Measurements from ENCODE around the gene CCDC188. TPM values are rescaled to one million over a fixed set of nuclear protein-coding genes. Genes with fewer than 3 reads are reported as not detected.

The CCDC188 gene
- total RNA-seq, 1 experiment from 2014 or later = not detected

DNA sequence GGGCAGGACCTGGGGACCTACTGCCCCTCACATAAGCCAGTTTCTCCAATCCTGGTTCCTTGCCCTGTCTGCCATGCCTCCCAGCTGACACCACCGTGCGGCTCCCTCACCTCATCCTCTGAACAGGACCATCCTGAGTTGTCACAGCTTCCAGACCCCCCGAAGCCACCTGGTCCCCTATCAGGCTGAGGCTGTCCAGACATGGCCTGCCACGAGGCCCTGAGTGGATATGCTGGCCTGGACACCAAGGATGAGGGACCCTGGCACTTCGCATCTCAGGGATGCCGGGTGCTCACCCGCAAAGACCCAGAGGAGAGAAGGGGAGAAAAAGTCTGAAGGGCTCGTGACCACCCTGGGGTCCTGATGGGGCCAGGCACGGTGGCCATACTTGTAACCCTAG is 15.8 kb upstream of the CCDC188 start:
- ChIA-PET POLR2A (ENCODE audit: low non-redundant PET) (no interaction called here), CTCF (interaction anchor here (0.6 kb wide), 1 partner anchor 12 kb away, joined by 3 read pairs; no protein-coding TSS in a partner anchor)
- TF ChIP-seq, protein P1, sequence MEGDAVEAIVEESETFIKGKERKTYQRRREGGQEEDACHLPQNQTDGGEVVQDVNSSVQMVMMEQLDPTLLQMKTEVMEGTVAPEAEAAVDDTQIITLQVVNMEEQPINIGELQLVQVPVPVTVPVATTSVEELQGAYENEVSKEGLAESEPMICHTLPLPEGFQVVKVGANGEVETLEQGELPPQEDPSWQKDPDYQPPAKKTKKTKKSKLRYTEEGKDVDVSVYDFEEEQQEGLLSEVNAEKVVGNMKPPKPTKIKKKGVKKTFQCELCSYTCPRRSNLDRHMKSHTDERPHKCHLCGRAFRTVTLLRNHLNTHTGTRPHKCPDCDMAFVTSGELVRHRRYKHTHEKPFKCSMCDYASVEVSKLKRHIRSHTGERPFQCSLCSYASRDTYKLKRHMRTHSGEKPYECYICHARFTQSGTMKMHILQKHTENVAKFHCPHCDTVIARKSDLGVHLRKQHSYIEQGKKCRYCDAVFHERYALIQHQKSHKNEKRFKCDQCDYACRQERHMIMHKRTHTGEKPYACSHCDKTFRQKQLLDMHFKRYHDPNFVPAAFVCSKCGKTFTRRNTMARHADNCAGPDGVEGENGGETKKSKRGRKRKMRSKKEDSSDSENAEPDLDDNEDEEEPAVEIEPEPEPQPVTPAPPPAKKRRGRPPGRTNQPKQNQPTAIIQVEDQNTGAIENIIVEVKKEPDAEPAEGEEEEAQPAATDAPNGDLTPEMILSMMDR (conservative IDR thresholded peaks at IDR 0.05; ENCODE audit: low read depth, low read length) = no peak
- TF ChIP-seq EZH2 (IDR thresholded peaks at IDR 0.05; ENCODE audit: borderline replicate concordance, low read depth, low read length, poor library complexity, severe bottlenecking) = no peak
- no peak for DNase-seq (ENCODE audit: low spot score)
- no peaks in the 10 kb centered on the region for H3K4me1 ChIP-seq (ENCODE audit: insufficient read depth, low read length, poor library complexity, severe bottlenecking)
- H3K9me3 ChIP-seq (ENCODE audit: low read depth, low read length, poor library complexity, severe bottlenecking) = no peaks in the 10 kb centered on the region
- H3K27me3 ChIP-seq (replicated peaks; ENCODE audit: insufficient read depth, low read depth, low read length, poor library complexity) = no peaks in the 10 kb centered on the region
- no peaks in the 10 kb centered on the region for H3K36me3 ChIP-seq (ENCODE audit: insufficient read depth, low read length, poor library complexity, severe bottlenecking)
- intact Hi-C loops (cut with micrococcal nuclease; ENCODE audit: unreplicated experiment) = no loop called here
- no peak overlapping the region for H3K4me3 ChIP-seq (ENCODE audit: low read depth, low read length, poor library complexity, severe bottlenecking)
- H3K27ac ChIP-seq (ENCODE audit: low read depth, low read length, poor library complexity, severe bottlenecking) = no peak overlapping the region
- no TSS peak for BruUV-seq (replicated peaks)

DNA sequence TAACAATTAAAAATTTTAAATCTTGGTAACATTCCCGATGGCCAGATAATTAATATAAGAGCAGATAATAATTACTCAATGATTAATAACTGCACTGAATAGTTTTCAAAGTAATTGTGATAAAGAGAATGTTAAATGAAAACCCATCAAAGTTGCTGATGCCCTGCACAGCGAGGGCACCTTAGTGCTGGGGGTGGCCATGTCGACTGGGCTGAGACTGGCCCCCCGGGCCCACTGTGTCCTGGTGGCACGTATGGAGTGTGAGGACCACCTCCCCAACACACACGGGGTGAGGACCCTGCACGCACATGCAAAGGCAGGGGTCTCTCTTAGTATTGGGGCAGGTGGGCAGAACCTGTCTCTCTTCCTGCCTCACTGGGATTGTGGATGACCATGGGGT is 15.1 kb upstream of the CCDC188 start:
- H3K27me3 ChIP-seq (replicated peaks; ENCODE audit: insufficient read depth, low read depth, low read length, poor library complexity) = no peaks in the 10 kb centered on the region
- no peaks in the 10 kb centered on the region for H3K36me3 ChIP-seq (ENCODE audit: insufficient read depth, low read length, poor library complexity, severe bottlenecking)
- ChIA-PET CTCF (no interaction called here), POLR2A (ENCODE audit: low non-redundant PET) (no interaction called here)
- H3K4me1 ChIP-seq (ENCODE audit: insufficient read depth, low read length, poor library complexity, severe bottlenecking) = no peaks in the 10 kb centered on the region
- H3K27ac ChIP-seq (ENCODE audit: low read depth, low read length, poor library complexity, severe bottlenecking) = no peak overlapping the region
- no peak overlapping the region for H3K4me3 ChIP-seq (ENCODE audit: low read depth, low read length, poor library complexity, severe bottlenecking)
- no peaks in the 10 kb centered on the region for H3K9me3 ChIP-seq (ENCODE audit: low read depth, low read length, poor library complexity, severe bottlenecking)
- intact Hi-C loops (cut with micrococcal nuclease; ENCODE audit: unreplicated experiment) = no loop called here
- TF ChIP-seq, protein P1 (conservative IDR thresholded peaks at IDR 0.05; ENCODE audit: low read depth, low read length) = no peak
- no peak for TF ChIP-seq EZH2 (IDR thresholded peaks at IDR 0.05; ENCODE audit: borderline replicate concordance, low read depth, low read length, poor library complexity, severe bottlenecking)
- no peak for DNase-seq (ENCODE audit: low spot score)
- no TSS peak for BruUV-seq (replicated peaks)

DNA sequence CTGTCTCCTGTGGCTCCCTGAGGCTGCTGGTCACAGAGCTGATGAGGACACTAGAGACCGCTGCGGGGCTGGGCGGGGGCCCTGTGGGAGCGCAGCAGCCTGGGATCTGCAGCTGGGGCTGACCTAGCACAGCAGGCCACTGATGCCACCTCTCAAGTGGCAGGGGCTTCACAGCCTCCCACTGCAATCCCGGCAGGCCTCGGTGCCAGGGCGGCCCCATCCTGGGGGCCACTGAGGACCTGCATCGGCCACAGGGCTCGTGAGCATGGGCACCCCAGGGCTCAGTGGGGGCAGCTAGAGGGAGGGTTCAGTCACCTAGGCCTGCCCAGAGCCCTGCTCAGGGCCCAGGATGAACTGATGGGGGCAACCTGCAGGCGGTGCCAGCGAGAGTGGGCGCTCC is 14.6 kb upstream of the CCDC188 start:
- Histone ChIP-seq H3K36me3 (ENCODE audit: insufficient read depth, low read length, poor library complexity, severe bottlenecking) (no peaks in the 10 kb centered on the region), H3K27me3 (replicated peaks; ENCODE audit: insufficient read depth, low read depth, low read length, poor library complexity) (no peaks in the 10 kb centered on the region), H3K4me1 (ENCODE audit: insufficient read depth, low read length, poor library complexity, severe bottlenecking) (no peaks in the 10 kb centered on the region), H3K9me3 (ENCODE audit: low read depth, low read length, poor library complexity, severe bottlenecking) (no peaks in the 10 kb centered on the region), H3K27ac (ENCODE audit: low read depth, low read length, poor library complexity, severe bottlenecking) (no peak overlapping the region), H3K4me3 (ENCODE audit: low read depth, low read length, poor library complexity, severe bottlenecking) (no peak overlapping the region)
- no peak for TF ChIP-seq EZH2 (IDR thresholded peaks at IDR 0.05; ENCODE audit: borderline replicate concordance, low read depth, low read length, poor library complexity, severe bottlenecking)
- TF ChIP-seq, protein P1 (conservative IDR thresholded peaks at IDR 0.05; ENCODE audit: low read depth, low read length) = no peak
- CTCF ChIA-PET = no interaction called here
- intact Hi-C loops (cut with micrococcal nuclease; ENCODE audit: unreplicated experiment) = no loop called here
- POLR2A ChIA-PET (ENCODE audit: low non-redundant PET) = no interaction called here
- DNase-seq (ENCODE audit: low spot score) = no peak
- no TSS peak for BruUV-seq (replicated peaks)

Data from A673 (cell line).